ENCODE measurements around the gene RNF212B.

Gene RNF212B

GRCh38 chr14:23297096-23297495 is 59.4 kb downstream of the RNF212B start:
- DNase-seq, result no peak

GRCh38 chr14:23297611-23298277 is 60.0 kb downstream of the RNF212B start:
- DNase-seq, result no peak

GRCh38 chr14:23299211-23299957 is 61.6 kb downstream of the RNF212B start:
- DNase-seq, result peak; percentile 21

GRCh38 chr14:23299986-23300686 is 62.4 kb downstream of the RNF212B start:
- DNase-seq, result no peak

GRCh38 chr14:23300687-23301223 is 63.0 kb downstream of the RNF212B start:
- peak; percentile 19 for DNase-seq

GRCh38 chr14:23301288-23301968 is 63.7 kb downstream of the RNF212B start:
- DNase-seq, result peak; percentile 98

GRCh38 chr14:23301969-23302289 is 64.2 kb downstream of the RNF212B start:
- DNase-seq, result peak; percentile 66

- peak; percentile 96 for DNase-seq
Measured at GRCh38 chr14:23302290-23303225, 64.8 kb downstream of the RNF212B start, which contains the start of gene PPP1R3E. Gene PPP1R3E (minus strand): TSS chr14:23302859. CDS start chr14:23302576, 283 bp downstream.

- DNase-seq, result no peak
Measured at GRCh38 chr14:23306412-23307145, 68.8 kb downstream of the RNF212B start, which contains the start of gene BCL2L2. Gene BCL2L2 (plus strand): TSS chr14:23306833. CDS start chr14:23307768, 935 bp downstream.

- DNase-seq, result no peak
Measured at GRCh38 chr14:23307146-23307530, 69.4 kb downstream of the RNF212B start.

GRCh38 chr14:23307687-23308644 is 70.2 kb downstream of the RNF212B start:
- no peak for DNase-seq

- no peak for DNase-seq
Measured at GRCh38 chr14:23308721-23309445, 71.1 kb downstream of the RNF212B start.

GRCh38 chr14:23310546-23310945 is 72.8 kb downstream of the RNF212B start:
- no peak for DNase-seq

- DNase-seq, result no peak
Measured at GRCh38 chr14:23316300-23316699, 78.6 kb downstream of the RNF212B start.

GRCh38 chr14:23319746-23320583 is 82.2 kb downstream of the RNF212B start:
- no peak for DNase-seq

GRCh38 chr14:23320584-23321571 is 83.1 kb downstream of the RNF212B start, which contains the start of gene PABPN1:
Gene PABPN1 (plus strand): TSS chr14:23321457. CDS start chr14:23321470, 13 bp downstream.
- peak; percentile 98 for DNase-seq

All from CD4-positive, alpha-beta T cell treated with Interleukin-6 for 4 hours (primary cell).